ENCODE results near the gene ZNF282. TPM values are rescaled to one million over a fixed set of nuclear protein-coding genes. Genes with fewer than 3 reads are reported as not detected.

Gene ZNF282
- total and polyA plus RNA-seq, 10 donors: 4.7 to 25.8 (median 18.1) TPM

- Histone ChIP-seq H3K36me3 (peaks cover 6 to 65% (median 55%) of the 10 kb centered on the region in 6 donors), H3K4me1 (no peaks in the 10 kb centered on the region)
Measured at GRCh38 chr7:149255174-149255573, 59.8 kb downstream of the ZNF282 start.

GRCh38 chr7:149256568-149256967 lies 61.2 kb downstream of the ZNF282 start:
- WGBS, 5 donors: 91 to 98% (median 96%) methylated on average over 4 of the region's 4 CpGs
- no peaks in the 10 kb centered on the region for H3K27me3 ChIP-seq (replicated peaks in 1 of 7)

More at GRCh38 chr7:149255174-149255573, 59.8 kb downstream of the ZNF282 start:
- DNase-seq: no peak
- no peaks in the 10 kb centered on the region for H3K9me3 ChIP-seq
- 82 to 95% (median 94%) methylated on average over 5 of the region's 5 CpGs for WGBS, 5 donors
- no peak overlapping the region for H3K27ac ChIP-seq
- no peak for TF ChIP-seq CTCF (IDR thresholded peaks at IDR 0.05 in 8 of 11, conservative IDR thresholded peaks at IDR 0.05 in 3 of 11)
- no peak for TF ChIP-seq POLR2AphosphoS5 (IDR thresholded peaks at IDR 0.05)
- no peak for TF ChIP-seq POLR2A (IDR thresholded peaks at IDR 0.05)
- H3K4me3 ChIP-seq: no peak overlapping the region
- intact Hi-C loops (cut with DNase I; ENCODE audit: low total_unique reads): no loop called here
- no peaks in the 10 kb centered on the region for H3K27me3 ChIP-seq (replicated peaks in 1 of 7)

GRCh38 chr7:149257146-149257545 lies 61.8 kb downstream of the ZNF282 start:
- H3K36me3 ChIP-seq: peaks cover 3 to 45% (median 36%) of the 10 kb centered on the region in 6 donors
- WGBS, 5 donors: 84 to 98% (median 94%) methylated on average over 2 of the region's 2 CpGs
- DNase-seq: no peak
- no peaks in the 10 kb centered on the region for H3K9me3 ChIP-seq
- H3K4me1 ChIP-seq: peaks cover 0 to 12% (median 6%) of the 10 kb centered on the region in 6 donors
- no peak overlapping the region for H3K27ac ChIP-seq
- no peak for TF ChIP-seq POLR2AphosphoS5 (IDR thresholded peaks at IDR 0.05)
- no peak for TF ChIP-seq CTCF (IDR thresholded peaks at IDR 0.05 in 8 of 11, conservative IDR thresholded peaks at IDR 0.05 in 3 of 11)
- no peak for TF ChIP-seq POLR2A (IDR thresholded peaks at IDR 0.05)
- intact Hi-C loops (cut with DNase I; ENCODE audit: low total_unique reads): no loop called here
- H3K4me3 ChIP-seq: no peak overlapping the region
- H3K27me3 ChIP-seq (replicated peaks in 1 of 7): no peaks in the 10 kb centered on the region

More at GRCh38 chr7:149256568-149256967, 61.2 kb downstream of the ZNF282 start:
- no peak for DNase-seq
- intact Hi-C loops (cut with DNase I; ENCODE audit: low total_unique reads): no loop called here
- H3K4me1 ChIP-seq: peaks cover 0 to 9% (median 5%) of the 10 kb centered on the region in 6 donors
- no peak overlapping the region for H3K4me3 ChIP-seq
- TF ChIP-seq POLR2AphosphoS5 (IDR thresholded peaks at IDR 0.05) (no peak), POLR2A (IDR thresholded peaks at IDR 0.05) (no peak)
- H3K36me3 ChIP-seq: peaks cover 3 to 51% (median 42%) of the 10 kb centered on the region in 6 donors
- no peaks in the 10 kb centered on the region for H3K9me3 ChIP-seq
- H3K27ac ChIP-seq: no peak overlapping the region

- no peaks in the 10 kb centered on the region for H3K9me3 ChIP-seq
- TF ChIP-seq POLR2A (IDR thresholded peaks at IDR 0.05) (peak in 1 of 3 donors; percentile 29), POLR2AphosphoS5 (IDR thresholded peaks at IDR 0.05) (no peak)
- H3K36me3 ChIP-seq: peaks cover 0 to 24% (median 13%) of the 10 kb centered on the region in 6 donors
- WGBS, 5 donors: 4 to 10% (median 5%) methylated on average over 16 of the region's 16 CpGs
- peak overlapping the region; percentile 32 to 82 (median 54) for H3K4me3 ChIP-seq
- peaks cover 9 to 41% (median 29%) of the 10 kb centered on the region in 6 donors for H3K4me1 ChIP-seq
- peak overlapping the region; percentile 76 to 95 (median 84) for H3K27ac ChIP-seq
- no peak for DNase-seq
- H3K27me3 ChIP-seq (replicated peaks in 1 of 7): no peaks in the 10 kb centered on the region
- intact Hi-C loops (cut with DNase I; ENCODE audit: low total_unique reads): no loop called here
Measured at GRCh38 chr7:149261316-149261828, 66.0 kb downstream of the ZNF282 start.

GRCh38 chr7:149261829-149262617 lies 66.7 kb downstream of the ZNF282 start, which contains the start of gene ZNF783:
ZNF783 (plus strand) TSS chr7:149262196; CDS start chr7:149262334, 138 bp downstream.
- Histone ChIP-seq H3K27ac (peak within 1 kb of the TSS; percentile 76 to 95 (median 84)), H3K36me3 (peaks cover 0 to 28% (median 19%) of the 10 kb centered on the region in 6 donors), H3K4me1 (peaks cover 9 to 41% (median 29%) of the 10 kb centered on the region in 6 donors), H3K27me3 (replicated peaks in 1 of 7) (no peaks in the 10 kb centered on the region), H3K9me3 (no peaks in the 10 kb centered on the region), H3K4me3 (peak within 1 kb of the TSS; percentile 32 to 82 (median 54))
- peak; percentile 42 to 99 (median 96) for TF ChIP-seq CTCF (IDR thresholded peaks at IDR 0.05 in 8 of 11, conservative IDR thresholded peaks at IDR 0.05 in 3 of 11)
- TF ChIP-seq POLR2AphosphoS5 (IDR thresholded peaks at IDR 0.05): peak; percentile 74 to 85 (median 82)
- TF ChIP-seq POLR2A (IDR thresholded peaks at IDR 0.05): no peak
- intact Hi-C loops (cut with DNase I; ENCODE audit: low total_unique reads): no loop called here
- peak; percentile 98 for DNase-seq
- WGBS, 5 donors: 0 to 2% (median 1%) methylated on average over 11 to 115 of the region's 115 CpGs

All from spleen (tissue), 11 donors.